HG03378 (cell line): ENCODE measurements around the gene ARR3.
A peak's percentile ranks its signal among the peaks of the same experiment; 100 is the strongest.
"Not testable (repeated sequence)": the region's sequence is repeated elsewhere in the genome, so short reads cannot be mapped to it uniquely, and the experiment has no call there.

Source experiments
- ATAC-seq: cut with Tn5 transposase; IDR thresholded peaks from one replicate; pipeline ENCODE4 v1.9.1; 2021; ENCODE audit warnings: mild to moderate bottlenecking, moderate library complexity; ENCODE audit not compliant: unreplicated experiment

Gene ARR3

DNA sequence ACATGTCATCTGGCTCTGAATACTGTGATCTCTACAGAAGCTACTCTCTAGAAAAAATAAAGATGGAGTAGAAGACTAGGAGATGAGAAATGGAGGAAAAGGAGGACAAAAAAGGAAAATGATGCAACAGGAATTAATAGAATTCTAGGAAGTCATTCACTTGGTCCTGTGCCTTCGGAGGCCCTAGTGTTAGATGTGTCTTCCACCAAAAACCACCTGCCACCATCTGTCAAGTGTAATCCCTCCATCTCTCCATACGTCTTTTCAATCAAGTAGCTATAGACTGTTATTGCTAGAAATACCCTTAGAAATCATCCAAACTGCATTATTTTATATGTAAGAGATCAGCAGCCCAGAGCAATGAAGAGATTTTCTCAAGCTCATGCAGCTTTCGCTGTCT, 10.9 kb downstream of the ARR3 start:
- ATAC-seq: no peak

DNA sequence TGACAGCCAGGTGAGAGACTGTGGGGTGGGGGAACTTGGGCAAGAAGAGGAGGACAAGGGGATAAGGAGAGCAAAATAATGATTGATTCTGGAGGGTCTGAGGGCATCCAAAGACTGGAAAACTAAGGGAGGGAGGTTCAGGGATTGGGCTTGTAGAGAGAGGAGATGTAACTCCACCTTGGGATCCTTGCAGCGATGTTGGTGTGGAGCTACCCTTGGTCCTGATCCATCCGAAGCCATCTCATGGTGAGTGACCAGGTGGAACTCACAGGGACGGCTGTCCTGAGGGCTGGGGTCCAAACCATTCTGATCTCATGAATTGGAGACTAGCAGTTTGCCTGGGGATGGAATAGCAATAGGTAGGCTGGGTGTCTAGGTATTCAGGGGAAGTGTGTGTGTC, 12.4 kb downstream of the ARR3 start:
- no peak for ATAC-seq

DNA sequence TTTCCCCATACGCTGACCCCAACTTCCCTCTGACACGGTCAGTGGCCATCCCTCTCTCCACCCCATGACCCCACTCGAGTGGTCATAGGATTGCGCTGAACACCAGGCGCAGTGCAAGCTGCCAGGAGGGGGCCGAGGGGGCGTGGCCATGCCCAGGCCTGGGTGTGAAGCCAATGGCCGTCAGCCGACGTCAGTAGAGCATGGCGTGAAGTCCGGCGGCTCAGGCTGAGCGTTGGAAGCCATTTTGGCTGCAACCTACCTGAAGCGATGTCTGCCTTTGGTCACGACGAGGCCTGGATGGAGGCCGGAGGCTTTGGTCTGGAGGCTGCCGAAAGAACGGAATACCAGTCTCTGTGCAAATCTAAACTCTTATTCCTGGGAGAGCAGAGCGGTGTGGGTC, 13.8 kb downstream of the ARR3 start, which contains the start of gene RAB41:
Gene RAB41, plus strand, starts transcription at position 222 of the 400 bp plus-strand sequence. Its CDS starts 46 bp downstream, at position 268.
- no peak for ATAC-seq

GRCh38 chrX:70289168-70289792, 21.1 kb downstream of the ARR3 start:
- ATAC-seq: no peak

DNA sequence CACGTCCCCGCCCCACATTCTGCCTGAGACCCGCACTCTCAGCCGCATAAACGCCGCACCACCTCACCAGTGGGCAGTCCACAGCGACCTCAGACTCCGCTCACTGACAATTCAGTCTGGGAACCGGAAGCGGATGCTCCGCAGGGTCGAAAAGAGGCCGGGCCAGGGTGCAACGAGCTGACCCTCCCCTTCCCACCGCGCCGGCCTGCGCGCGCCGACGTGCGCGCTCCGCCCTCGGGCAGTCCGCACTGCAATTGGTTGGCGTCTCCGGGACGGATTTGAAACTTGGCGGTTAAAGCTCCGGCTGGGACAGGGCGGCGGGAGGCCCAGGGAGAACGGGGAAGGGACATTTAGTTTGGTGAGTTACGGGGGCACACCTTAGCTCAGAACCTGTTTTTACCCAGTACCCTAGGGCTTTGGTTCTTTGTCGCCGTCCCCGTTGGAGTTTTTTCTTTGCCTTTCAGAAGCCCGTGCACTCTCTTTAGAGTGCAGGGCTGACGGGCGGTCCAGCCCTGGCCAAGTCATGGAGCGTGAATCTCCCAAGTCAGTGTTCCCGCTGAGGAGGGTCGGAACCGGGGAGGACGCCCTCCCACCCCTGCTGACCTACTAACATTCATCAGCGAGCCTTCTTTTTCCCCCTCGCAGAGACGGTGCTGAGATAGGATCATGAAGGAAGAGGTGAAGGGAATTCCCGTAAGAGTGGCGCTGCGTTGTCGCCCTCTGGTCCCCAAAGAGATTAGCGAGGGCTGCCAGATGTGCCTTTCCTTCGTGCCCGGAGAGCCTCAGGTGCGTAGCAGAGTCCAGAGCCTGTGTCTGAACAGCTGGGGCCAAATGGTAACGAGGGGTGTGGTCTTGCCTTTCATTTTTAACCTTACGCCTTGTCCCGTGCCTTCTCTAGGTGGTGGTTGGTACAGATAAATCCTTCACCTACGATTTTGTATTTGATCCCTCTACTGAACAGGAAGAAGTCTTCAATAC, 21.9 kb downstream of the ARR3 start, which contains the start of the genes KIF4A and PDZD11:
Gene KIF4A, plus strand, starts transcription at position 312 of the 978 bp plus-strand sequence. Its CDS starts 355 bp downstream, at position 667.
Gene PDZD11, minus strand, starts transcription at position 135 of the 978 bp plus-strand sequence. CDS start 586 bp downstream, outside the sequence.
- ATAC-seq: peak; percentile 89

- ATAC-seq: no peak
Measured at GRCh38 chrX:70292788-70293187, 24.7 kb downstream of the ARR3 start.

- no peak for ATAC-seq
Measured at GRCh38 chrX:70293621-70294020, 25.5 kb downstream of the ARR3 start.

GRCh38 chrX:70301716-70302115, 33.6 kb downstream of the ARR3 start:
- ATAC-seq: no peak

DNA sequence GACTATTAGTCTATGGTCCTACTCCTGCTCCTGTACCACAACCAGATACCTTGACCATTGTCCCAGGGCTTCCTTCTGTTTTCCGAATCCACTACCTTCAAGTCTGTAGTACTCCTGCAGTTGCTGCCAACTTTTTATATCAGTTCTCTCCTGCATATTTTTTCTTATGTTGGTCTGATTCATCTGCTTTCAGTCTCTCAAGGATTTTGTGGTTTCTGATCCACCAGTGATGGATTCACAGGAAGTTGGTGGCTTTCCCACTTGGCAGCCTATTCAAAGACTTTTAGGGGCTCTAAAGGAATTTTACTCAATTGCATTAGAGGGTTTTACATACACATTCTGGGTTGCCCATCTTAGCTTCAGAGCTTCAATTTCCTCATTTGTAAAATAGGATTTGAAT, 45.4 kb downstream of the ARR3 start:
- ATAC-seq: no peak

DNA sequence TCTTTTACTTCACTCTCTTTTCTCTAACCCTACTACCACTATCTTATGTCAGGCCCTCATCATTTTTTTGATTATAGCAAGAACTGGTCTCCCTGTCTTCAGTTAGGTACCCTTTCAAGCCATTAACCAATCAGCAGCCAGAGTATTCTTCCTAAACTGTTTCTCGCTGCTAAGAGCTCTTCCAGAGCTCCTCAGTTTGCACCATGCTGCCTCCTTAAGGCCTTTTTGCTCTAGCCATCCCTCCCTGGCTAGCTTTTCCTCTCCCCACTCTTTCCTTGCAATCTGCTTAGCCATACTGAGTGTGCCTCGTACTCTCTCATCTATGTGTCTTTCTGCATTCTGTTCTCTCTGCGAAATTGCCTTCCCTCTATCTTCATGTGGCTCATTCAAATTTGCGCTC, 54.6 kb downstream of the ARR3 start:
- ATAC-seq: no peak

DNA sequence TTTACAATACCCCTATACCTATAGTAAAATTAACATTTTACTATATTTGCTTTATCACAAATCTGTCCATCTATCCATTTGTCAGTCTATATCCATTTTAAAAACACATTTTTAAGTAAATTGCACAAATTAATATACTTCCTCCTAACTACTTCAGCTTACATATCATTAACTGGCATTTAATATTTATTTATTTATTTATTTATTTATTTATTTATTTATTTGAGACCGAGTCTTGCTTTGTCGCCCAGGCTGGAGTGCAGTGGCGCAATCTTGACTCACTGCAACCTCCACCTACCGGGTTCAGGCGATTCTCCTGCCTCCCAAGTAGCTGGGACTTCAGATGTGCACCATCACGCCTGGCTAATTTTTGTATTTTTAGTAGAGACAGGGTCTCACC, 55.5 kb downstream of the ARR3 start:
- not testable (repeated sequence) for ATAC-seq

- no peak for ATAC-seq
Measured at GRCh38 chrX:70324326-70324725, 56.2 kb downstream of the ARR3 start.

- no peak for ATAC-seq
Measured at GRCh38 chrX:70331161-70331560, 63.0 kb downstream of the ARR3 start.
